ENCODE measurements around the gene AK4. TPM values are rescaled to one million over a fixed set of nuclear protein-coding genes. Genes with fewer than 3 reads are reported as not detected.

Gene AK4
- total and polyA plus RNA-seq, 10 donors = 0.46 to 15.1 (median 4.3) TPM

- Histone ChIP-seq H3K27me3 (replicated peaks in 1 of 7) (peaks cover 0 to 18% (median 4%) of the 10 kb centered on the region in 7 donors), H3K4me1 (peaks cover 1 to 18% (median 12%) of the 10 kb centered on the region in 6 donors), H3K4me3 (no peak overlapping the region), H3K36me3 (no peaks in the 10 kb centered on the region), H3K27ac (no peak overlapping the region), H3K9me3 (no peaks in the 10 kb centered on the region)
- intact Hi-C loops (cut with DNase I; ENCODE audit: low total_unique reads) = loop anchor here (10.0 kb wide), 1 partner anchor 165 kb away; the partner anchor contains the start of genes LEPR and LEPROT
- TF ChIP-seq POLR2A (IDR thresholded peaks at IDR 0.05) (no peak), POLR2AphosphoS5 (IDR thresholded peaks at IDR 0.05) (no peak)
- TF ChIP-seq, protein P1, sequence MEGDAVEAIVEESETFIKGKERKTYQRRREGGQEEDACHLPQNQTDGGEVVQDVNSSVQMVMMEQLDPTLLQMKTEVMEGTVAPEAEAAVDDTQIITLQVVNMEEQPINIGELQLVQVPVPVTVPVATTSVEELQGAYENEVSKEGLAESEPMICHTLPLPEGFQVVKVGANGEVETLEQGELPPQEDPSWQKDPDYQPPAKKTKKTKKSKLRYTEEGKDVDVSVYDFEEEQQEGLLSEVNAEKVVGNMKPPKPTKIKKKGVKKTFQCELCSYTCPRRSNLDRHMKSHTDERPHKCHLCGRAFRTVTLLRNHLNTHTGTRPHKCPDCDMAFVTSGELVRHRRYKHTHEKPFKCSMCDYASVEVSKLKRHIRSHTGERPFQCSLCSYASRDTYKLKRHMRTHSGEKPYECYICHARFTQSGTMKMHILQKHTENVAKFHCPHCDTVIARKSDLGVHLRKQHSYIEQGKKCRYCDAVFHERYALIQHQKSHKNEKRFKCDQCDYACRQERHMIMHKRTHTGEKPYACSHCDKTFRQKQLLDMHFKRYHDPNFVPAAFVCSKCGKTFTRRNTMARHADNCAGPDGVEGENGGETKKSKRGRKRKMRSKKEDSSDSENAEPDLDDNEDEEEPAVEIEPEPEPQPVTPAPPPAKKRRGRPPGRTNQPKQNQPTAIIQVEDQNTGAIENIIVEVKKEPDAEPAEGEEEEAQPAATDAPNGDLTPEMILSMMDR (IDR thresholded peaks at IDR 0.05 in 8 of 11, conservative IDR thresholded peaks at IDR 0.05 in 3 of 11) = no peak
- 21 to 43% (median 35%) methylated on average over 3 of the region's 3 CpGs for WGBS, 5 donors
- no peak for DNase-seq
Observed at GRCh38 chr1:65259816-65260215, 111.8 kb downstream of the AK4 start.

GRCh38 chr1:65260851-65261473 lies 113.0 kb downstream of the AK4 start:
- H3K27me3 ChIP-seq (replicated peaks in 1 of 7) = peaks cover 0 to 20% (median 8%) of the 10 kb centered on the region in 7 donors
- H3K4me3 ChIP-seq = no peak overlapping the region
- no peak overlapping the region for H3K27ac ChIP-seq
- H3K36me3 ChIP-seq = no peaks in the 10 kb centered on the region
- TF ChIP-seq, protein P1 (IDR thresholded peaks at IDR 0.05 in 8 of 11, conservative IDR thresholded peaks at IDR 0.05 in 3 of 11) = no peak
- no peak for TF ChIP-seq POLR2AphosphoS5 (IDR thresholded peaks at IDR 0.05)
- TF ChIP-seq POLR2A (IDR thresholded peaks at IDR 0.05) = no peak
- H3K4me1 ChIP-seq = peaks cover 5 to 18% (median 14%) of the 10 kb centered on the region in 6 donors
- 75 to 81% (median 78%) methylated on average over 4 of the region's 4 CpGs for WGBS, 5 donors
- no peaks in the 10 kb centered on the region for H3K9me3 ChIP-seq
- intact Hi-C loops (cut with DNase I; ENCODE audit: low total_unique reads) = no loop called here
- DNase-seq = no peak

DNA sequence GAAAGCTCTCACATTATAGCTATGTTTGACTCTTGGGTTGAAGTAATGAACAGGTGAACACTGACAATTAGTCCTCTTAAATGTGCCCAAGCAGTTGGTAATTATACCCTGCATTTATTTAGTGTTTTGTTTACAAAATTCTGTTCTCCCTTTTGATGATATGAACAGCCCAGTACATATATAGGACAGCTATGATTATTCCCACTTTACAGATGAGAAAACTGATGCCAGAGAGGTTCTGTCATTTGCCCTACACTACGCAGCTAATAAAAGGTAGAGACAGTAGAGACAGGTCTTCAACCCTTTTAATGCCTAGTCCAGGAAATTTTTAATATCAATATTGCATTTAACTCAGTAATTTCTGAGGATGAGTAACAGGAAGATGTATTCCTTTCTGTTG lies 115.3 kb downstream of the AK4 start:
- intact Hi-C loops (cut with DNase I; ENCODE audit: low total_unique reads) = no loop called here

More for the DNA sequence above, 115.3 kb downstream of the AK4 start:
- Histone ChIP-seq H3K9me3 (no peaks in the 10 kb centered on the region), H3K4me1 (peaks cover 7 to 30% (median 21%) of the 10 kb centered on the region in 6 donors), H3K4me3 (no peak overlapping the region), H3K36me3 (no peaks in the 10 kb centered on the region), H3K27ac (no peak overlapping the region), H3K27me3 (replicated peaks in 1 of 7) (peaks cover 0 to 32% (median 8%) of the 10 kb centered on the region in 7 donors)
- DNase-seq = no peak
- 88 to 98% (median 93%) methylated on average over 1 of the region's 1 CpG for WGBS, 5 donors
- TF ChIP-seq, protein P1 (IDR thresholded peaks at IDR 0.05 in 8 of 11, conservative IDR thresholded peaks at IDR 0.05 in 3 of 11) = no peak

Data from spleen (tissue), 11 donors.